IMR-90 (cell line): ENCODE results near the gene TXLNA.

Experiments used
- CEBPB ChIP-seq: IDR thresholded peaks from 2 replicates; pipeline ENCODE4 v1.6.1; 2012; ENCODE audit warnings: low read depth, low read length, improper control_type of control experiment
- CHD1 ChIP-seq: IDR thresholded peaks from 2 replicates; pipeline ENCODE4 v1.6.1; 2012; ENCODE audit warnings: low read depth, low read length, improper control_type of control experiment
- FOS ChIP-seq: fragments of 150-350 bp; IDR thresholded peaks from 2 replicates; pipeline ENCODE4 v1.6.1; 2016; ENCODE audit warnings: low read depth, low read length
- MAFK ChIP-seq: IDR thresholded peaks from 2 replicates; pipeline ENCODE4 v1.6.1; 2012; ENCODE audit warnings: low read depth, low read length, improper control_type of control experiment
- MAZ ChIP-seq: IDR thresholded peaks from 2 replicates; pipeline ENCODE4 v1.6.1; 2012; ENCODE audit warnings: low read depth, mild to moderate bottlenecking, low read length, improper control_type of control experiment, moderate library complexity, borderline replicate concordance
- MXI1 ChIP-seq: IDR thresholded peaks from 2 replicates; pipeline ENCODE4 v1.6.1; 2012; ENCODE audit warnings: low read depth, mild to moderate bottlenecking, low read length, moderate library complexity, borderline replicate concordance
- NFE2L2 ChIP-seq: fragments of 150-350 bp; IDR thresholded peaks from 2 replicates; pipeline ENCODE4 v1.6.1; 2016; ENCODE audit warnings: low read depth, mild to moderate bottlenecking, low read length
- POLR2A ChIP-seq: IDR thresholded peaks from 2 replicates; pipeline ENCODE4 v1.6.1; 2012; ENCODE audit warnings: mild to moderate bottlenecking, low read depth, low read length
- RAD21 ChIP-seq: IDR thresholded peaks from 2 replicates; pipeline ENCODE4 v1.6.1; 2012; ENCODE audit warnings: low read length, improper control_type of control experiment
- RCOR1 ChIP-seq: IDR thresholded peaks from 2 replicates; pipeline ENCODE4 v1.6.1; 2012; ENCODE audit warnings: mild to moderate bottlenecking, low read length, improper control_type of control experiment; ENCODE audit not compliant: insufficient replicate concordance
- RFX5 ChIP-seq: IDR thresholded peaks from 2 replicates; pipeline ENCODE4 v1.8.0; 2012; ENCODE audit warnings: low read depth, mild to moderate bottlenecking, low read length, moderate library complexity
- SMC3 ChIP-seq: fragments of 150-350 bp; IDR thresholded peaks from 2 replicates; pipeline ENCODE4 v1.6.1; 2016; ENCODE audit warnings: low read depth, mild to moderate bottlenecking, antibody characterized with exemption, low read length, moderate library complexity
- TF ChIP-seq, protein P1 (sequence below): conservative IDR thresholded peaks from 2 replicates; pipeline ENCODE4 v1.5.1; 2012; ENCODE audit warnings: mild to moderate bottlenecking, low read depth, low read length, improper control_type of control experiment
- TF ChIP-seq, protein P2 (sequence below): fragments of 150-350 bp; IDR thresholded peaks from 2 replicates; pipeline ENCODE4 v1.6.1; 2017; ENCODE audit warnings: mild to moderate bottlenecking, antibody characterized with exemption, low read length, low read depth

DNA sequence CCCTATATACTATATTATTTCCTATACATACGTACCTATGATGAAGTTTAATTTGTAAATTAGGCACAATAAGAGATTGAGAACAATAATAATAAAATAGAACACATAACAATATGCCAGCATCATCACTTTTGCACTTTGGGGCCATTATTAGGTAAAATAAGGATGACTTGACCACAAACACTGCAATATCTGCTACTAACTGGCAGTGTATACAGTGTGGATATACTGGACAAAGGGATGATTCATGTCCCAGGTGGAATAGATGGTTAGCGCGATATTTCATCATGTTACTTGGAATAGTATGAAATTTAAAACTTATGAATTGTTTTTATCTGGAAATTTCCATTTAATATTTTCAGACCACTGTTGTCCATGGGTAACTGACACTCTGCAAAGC, 35.4 kb upstream of the TXLNA start:
- no peak for TF ChIP-seq SMC3
- no peak for TF ChIP-seq MXI1
- TF ChIP-seq POLR2A: no peak
- TF ChIP-seq, protein P1, sequence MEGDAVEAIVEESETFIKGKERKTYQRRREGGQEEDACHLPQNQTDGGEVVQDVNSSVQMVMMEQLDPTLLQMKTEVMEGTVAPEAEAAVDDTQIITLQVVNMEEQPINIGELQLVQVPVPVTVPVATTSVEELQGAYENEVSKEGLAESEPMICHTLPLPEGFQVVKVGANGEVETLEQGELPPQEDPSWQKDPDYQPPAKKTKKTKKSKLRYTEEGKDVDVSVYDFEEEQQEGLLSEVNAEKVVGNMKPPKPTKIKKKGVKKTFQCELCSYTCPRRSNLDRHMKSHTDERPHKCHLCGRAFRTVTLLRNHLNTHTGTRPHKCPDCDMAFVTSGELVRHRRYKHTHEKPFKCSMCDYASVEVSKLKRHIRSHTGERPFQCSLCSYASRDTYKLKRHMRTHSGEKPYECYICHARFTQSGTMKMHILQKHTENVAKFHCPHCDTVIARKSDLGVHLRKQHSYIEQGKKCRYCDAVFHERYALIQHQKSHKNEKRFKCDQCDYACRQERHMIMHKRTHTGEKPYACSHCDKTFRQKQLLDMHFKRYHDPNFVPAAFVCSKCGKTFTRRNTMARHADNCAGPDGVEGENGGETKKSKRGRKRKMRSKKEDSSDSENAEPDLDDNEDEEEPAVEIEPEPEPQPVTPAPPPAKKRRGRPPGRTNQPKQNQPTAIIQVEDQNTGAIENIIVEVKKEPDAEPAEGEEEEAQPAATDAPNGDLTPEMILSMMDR: no peak
- no peak for TF ChIP-seq FOS
- TF ChIP-seq MAZ: no peak
- TF ChIP-seq MAFK: no peak; the same call in 1 of the 2 replicates
- no peak for TF ChIP-seq CHD1
- no peak for TF ChIP-seq NFE2L2
- TF ChIP-seq RAD21: no peak
- no peak for TF ChIP-seq RCOR1
- no peak for TF ChIP-seq RFX5
- TF ChIP-seq CEBPB: no peak
- TF ChIP-seq, protein P2, sequence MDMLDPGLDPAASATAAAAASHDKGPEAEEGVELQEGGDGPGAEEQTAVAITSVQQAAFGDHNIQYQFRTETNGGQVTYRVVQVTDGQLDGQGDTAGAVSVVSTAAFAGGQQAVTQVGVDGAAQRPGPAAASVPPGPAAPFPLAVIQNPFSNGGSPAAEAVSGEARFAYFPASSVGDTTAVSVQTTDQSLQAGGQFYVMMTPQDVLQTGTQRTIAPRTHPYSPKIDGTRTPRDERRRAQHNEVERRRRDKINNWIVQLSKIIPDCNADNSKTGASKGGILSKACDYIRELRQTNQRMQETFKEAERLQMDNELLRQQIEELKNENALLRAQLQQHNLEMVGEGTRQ: no peak
